ENCODE results near the gene CAPZB. TPM values are rescaled to one million over a fixed set of nuclear protein-coding genes. Genes with fewer than 3 reads are reported as not detected.

The CAPZB gene
- total RNA-seq, 1 experiment from 2014 or later, result 348 TPM

DNA sequence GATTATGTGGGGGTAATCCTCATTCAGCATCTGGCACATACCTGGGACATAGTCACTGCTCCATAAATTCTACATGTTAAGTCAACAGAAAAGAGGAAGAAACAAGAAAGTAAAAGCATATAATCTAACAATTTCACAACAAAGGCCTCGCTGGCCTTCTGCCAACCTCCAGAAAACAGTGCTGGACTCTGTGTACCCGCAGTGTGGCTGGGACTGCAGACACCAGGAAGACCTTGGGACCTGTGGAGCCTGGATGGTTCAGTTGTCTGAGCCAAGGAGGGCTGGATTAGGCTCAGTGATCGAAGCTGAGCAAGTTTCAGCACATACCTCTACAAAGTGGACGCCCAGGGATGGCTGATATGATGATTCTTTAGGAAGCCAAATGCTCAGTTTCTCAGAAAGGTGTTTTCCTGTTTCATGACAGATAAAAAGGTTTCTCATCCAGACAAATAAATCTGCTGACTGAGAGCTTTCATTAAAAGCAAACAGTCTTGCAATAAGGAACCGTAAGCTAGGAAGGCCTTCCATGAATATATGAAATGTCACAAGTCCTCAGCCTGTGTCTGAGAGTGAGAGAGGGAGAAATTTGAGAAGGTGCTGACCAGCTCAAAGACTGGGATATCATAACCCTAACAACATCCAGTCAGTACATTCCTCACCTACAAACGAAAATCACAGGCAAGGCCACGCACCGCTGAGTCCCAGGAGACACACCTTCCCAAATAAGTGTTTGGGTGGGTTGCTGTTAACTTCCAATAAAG is 48.4 kb downstream of the CAPZB start:
- Histone ChIP-seq H3T11ph (ENCODE audit: low read length) (no peak overlapping the region), H3K14ac (ENCODE audit: insufficient read depth, low read length) (no peak overlapping the region), H3K4me2 (ENCODE audit: insufficient read depth, insufficient read length, low read length) (no peak overlapping the region), H2BK12ac (ENCODE audit: insufficient read length, low read depth, low read length) (no peak overlapping the region), H4K5ac (ENCODE audit: insufficient read length, low read depth, low read length) (no peak overlapping the region), H2BK15ac (ENCODE audit: low read depth, low read length) (no peak overlapping the region), H3K23ac (ENCODE audit: insufficient read length, low read depth, low read length) (peak overlapping the region; percentile 70), H2AK5ac (ENCODE audit: insufficient read length, low read length) (no peak overlapping the region), H3K27me3 (ENCODE audit: insufficient read depth, low read length) (no peaks in the 10 kb centered on the region), H2AFZ (ENCODE audit: low read length) (no peak overlapping the region), H3K4ac (ENCODE audit: low read depth, low read length) (no peak overlapping the region), H2BK20ac (ENCODE audit: low read depth, low read length, poor library complexity, severe bottlenecking) (no peak overlapping the region), H4K20me1 (ENCODE audit: control insufficient read depth, insufficient read depth, insufficient read length) (peaks cover 2% of the 10 kb centered on the region), H3K27ac (ENCODE audit: insufficient read length, low read depth, low read length) (no peak overlapping the region), H2BK5ac (ENCODE audit: insufficient read length, low read length) (no peak overlapping the region), H3K79me2 (ENCODE audit: insufficient read depth, low read length) (peaks cover 58% of the 10 kb centered on the region), H2BK120ac (ENCODE audit: low read depth, low read length, poor library complexity, severe bottlenecking) (no peak overlapping the region), H3K18ac (ENCODE audit: insufficient read length, low read depth, low read length) (no peak overlapping the region), H3K4me1 (ENCODE audit: insufficient read depth, low read length) (peaks cover 7% of the 10 kb centered on the region; the same call in 1 of the 2 replicates), H4K8ac (replicated peaks; ENCODE audit: insufficient read length, low read depth, low read length) (no peak overlapping the region), H3K23me2 (ENCODE audit: insufficient read length, low read depth, low read length, poor library complexity, severe bottlenecking) (no peaks in the 10 kb centered on the region), H3K9me3 (ENCODE audit: control insufficient read depth, low read depth, low read length) (no peaks in the 10 kb centered on the region), H3K79me1 (ENCODE audit: insufficient read depth, low read depth, low read length, poor library complexity, severe bottlenecking) (peaks cover 27% of the 10 kb centered on the region), H3K56ac (ENCODE audit: insufficient read length, low read depth, low read length) (no peak overlapping the region), H4K91ac (ENCODE audit: insufficient read length, low read depth, low read length) (no peak overlapping the region), H3K9ac (ENCODE audit: extremely low read depth, insufficient read length, low read length) (no peak overlapping the region)
- Mint-ChIP-seq H3K36me3 (ENCODE audit: insufficient read depth in 1 of 3, low read depth in 3 of 3) (peaks cover 0 to 18% (median 12%) of the 10 kb centered on the region in 3 experiments; a peak in 4 of 7 replicates), H3K4me1 (peaks cover 16 to 22% of the 10 kb centered on the region in 2 experiments), H3K27ac (no peak overlapping the region; a peak in 1 of 7 replicates), H3K4me3 (no peak overlapping the region), H3K9me3 (no peaks in the 10 kb centered on the region), H3K27me3 (ENCODE audit: low read depth) (no peaks in the 10 kb centered on the region)
- TF ChIP-seq, protein P1, sequence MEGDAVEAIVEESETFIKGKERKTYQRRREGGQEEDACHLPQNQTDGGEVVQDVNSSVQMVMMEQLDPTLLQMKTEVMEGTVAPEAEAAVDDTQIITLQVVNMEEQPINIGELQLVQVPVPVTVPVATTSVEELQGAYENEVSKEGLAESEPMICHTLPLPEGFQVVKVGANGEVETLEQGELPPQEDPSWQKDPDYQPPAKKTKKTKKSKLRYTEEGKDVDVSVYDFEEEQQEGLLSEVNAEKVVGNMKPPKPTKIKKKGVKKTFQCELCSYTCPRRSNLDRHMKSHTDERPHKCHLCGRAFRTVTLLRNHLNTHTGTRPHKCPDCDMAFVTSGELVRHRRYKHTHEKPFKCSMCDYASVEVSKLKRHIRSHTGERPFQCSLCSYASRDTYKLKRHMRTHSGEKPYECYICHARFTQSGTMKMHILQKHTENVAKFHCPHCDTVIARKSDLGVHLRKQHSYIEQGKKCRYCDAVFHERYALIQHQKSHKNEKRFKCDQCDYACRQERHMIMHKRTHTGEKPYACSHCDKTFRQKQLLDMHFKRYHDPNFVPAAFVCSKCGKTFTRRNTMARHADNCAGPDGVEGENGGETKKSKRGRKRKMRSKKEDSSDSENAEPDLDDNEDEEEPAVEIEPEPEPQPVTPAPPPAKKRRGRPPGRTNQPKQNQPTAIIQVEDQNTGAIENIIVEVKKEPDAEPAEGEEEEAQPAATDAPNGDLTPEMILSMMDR (conservative IDR thresholded peaks at IDR 0.05), result no peak
- DNase-seq, result no peak
- no CpG with 5 or more reads among the region's 8 CpGs for WGBS (ENCODE audit: extremely low coverage, insufficient read length, low lambda C conversion rate)

All from H9 (cell line).